Stimulated activated CD4-positive, alpha-beta T cell treated with anti-CD3 and anti-CD28 coated beads, TNF-alpha, amount 100 ng/mL, for 4 hours (primary cell): Measurements from ENCODE around the gene DMRT1.
"Not testable (repeated sequence)": the region's sequence is repeated elsewhere in the genome, so short reads cannot be mapped to it uniquely, and the experiment has no call there.

Source experiments
- DNase-seq, 3 experiments: peaks; one replicate each; pipeline ENCODE4 v3.0.0-alpha.2; 2020; ENCODE audit warnings: low read depth in 3 of 3

The DMRT1 gene

DNA sequence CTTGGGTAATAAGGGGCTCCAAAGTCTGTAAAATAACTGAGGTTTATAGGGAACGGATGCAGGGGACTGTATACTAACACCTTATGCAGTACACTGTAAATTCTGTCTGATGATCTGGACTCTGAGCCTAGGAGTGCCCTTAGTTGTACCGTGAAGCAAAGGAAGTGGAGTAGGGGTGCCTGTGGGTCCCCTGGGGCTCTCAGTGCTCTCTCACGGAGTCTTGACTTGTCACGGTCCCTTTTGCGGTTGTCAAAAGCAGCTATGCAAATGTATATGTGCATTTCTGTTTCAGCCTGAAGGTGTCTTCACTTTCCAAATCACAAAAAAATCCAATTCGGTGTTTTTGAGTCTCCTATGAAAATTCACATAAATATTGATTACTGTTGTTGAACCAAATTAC is 17.8 kb downstream of the DMRT1 start:
- no peak for DNase-seq

DNA sequence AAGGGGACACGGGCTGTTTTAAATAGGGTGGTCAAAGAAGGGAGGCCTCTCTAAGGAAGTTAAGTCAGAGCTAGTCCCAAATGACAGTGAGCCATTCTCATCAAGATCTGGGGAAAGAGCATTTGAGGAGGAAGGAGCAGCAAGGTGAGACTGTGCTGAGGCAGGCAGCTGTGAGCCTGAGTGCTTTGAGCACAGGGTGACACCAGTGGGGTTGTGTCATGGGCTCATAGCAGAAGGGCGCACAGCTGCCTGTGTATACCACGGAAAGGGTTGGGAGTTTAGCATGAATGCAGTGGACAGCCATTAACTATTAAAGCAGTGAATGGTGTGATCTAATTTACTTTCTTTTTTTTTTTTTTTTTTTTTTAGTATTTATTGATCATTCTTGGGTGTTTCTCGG is 19.2 kb downstream of the DMRT1 start:
- DNase-seq: no peak

DNA sequence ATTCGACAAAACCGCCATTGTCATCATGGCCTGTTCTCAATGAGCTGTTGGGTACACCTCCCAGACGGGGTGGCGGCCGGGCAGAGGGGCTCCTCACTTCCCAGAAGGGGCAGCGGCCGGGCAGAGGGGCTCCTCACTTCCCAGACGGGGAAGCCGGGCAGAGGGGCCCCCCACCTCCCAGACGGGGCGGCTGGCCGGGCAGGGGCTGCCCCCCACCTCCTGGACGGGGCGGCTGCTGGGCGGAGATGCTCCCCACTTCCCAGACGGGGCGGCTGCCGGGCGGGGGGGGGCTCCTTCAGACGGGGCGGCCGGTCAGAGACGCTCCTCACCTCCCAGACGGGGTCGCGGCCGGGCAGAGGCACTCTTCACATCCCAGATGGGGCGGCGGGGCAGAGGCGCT is 20.0 kb downstream of the DMRT1 start:
- not testable (repeated sequence) for DNase-seq

DNA sequence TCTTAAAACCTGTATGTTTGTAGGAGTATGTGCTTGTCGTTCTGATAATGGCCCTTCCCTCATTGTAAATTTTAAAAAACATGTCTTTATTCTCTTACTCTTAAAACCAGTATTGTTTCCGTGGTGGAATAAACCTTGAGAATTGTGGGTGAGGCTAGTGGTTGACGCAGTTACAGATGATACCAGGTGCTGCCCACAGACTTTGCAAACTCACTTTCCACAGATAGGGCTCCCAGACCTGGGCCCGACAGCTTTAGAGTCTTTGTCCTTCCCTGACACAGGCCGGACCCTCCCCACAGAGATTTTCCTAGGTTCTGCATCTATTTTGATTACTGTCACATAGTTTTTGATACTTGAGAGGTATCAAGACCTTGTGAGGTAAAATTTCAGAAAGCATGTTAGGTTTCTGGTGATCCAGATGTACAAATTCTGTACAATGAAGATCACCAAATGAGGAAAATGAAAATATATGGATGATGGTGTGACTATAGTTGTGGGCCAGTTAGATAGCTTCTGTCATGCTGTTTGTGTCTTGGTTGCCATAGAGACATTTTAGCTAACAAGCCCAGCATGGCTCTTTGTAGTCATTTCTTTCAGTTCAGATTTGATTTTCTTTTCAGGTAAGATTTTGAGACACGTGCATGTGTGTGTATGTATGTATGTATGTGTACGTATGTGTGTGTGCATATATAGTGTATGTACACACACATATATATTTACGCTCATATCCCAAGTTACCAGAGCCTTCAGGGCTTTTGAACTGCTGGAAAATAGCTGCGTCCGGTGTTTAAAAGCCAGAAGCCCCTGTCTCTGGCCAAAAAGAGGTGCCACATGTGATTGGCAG is 33.8 kb downstream of the DMRT1 start:
- no peak for DNase-seq

DNA sequence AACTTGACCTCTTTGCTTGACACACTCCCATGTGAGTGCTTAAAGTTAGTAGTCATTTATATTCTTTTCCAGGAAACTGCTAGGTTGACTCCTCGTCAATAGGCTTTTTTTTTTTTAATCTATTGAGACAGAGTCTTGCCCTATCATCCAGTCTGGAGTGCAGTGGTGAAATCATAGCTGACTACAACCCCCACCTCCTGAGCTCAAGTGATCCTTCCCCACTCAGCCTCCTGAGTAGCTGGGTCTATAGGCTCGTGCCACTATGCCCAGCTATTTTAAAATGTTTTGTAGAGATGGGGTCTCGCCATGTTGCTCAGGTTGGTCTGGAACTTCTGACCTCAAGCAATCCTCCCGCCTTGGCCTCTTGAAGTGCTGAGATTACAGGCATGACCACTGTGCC is 34.9 kb downstream of the DMRT1 start:
- DNase-seq: no peak

DNA sequence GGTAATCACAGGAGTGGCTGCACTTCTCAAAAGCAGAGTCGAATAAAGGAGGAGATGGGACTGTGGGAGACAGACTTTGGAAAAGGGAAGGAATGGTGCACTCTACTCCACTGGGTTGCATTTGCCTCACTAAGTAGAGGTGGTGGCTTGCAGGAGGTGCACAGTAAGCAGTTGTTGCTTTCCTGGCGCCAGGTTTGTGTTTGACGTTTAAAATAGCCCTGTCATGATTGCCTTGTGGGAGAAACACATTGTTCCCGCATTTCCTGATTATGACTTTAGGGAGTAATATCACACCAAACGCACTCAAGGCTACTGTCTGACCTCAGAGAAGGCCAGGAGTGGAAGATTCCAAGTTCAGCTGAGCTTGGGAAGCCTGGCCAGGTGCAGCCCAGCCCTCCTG is 36.7 kb downstream of the DMRT1 start:
- no peak for DNase-seq

DNA sequence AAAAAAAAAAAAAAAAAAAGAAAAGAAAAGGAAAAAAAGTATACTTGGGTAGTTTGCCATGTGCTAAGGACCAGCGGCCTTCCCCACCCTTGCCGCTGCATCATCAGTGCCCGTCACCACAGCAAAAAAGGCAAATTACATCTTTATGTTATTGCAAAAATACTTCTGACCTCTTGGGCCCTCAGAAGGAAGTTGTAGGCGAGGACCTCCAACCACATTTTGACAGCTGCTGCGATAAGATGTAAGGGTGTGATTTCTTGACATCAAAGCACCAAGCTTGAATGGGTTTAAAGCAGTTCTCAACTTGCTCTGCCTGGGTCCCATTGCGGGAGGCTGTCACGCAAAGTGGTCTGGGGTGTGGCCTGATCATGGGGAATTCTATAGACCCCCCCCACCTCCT is 39.2 kb downstream of the DMRT1 start:
- no peak for DNase-seq

DNA sequence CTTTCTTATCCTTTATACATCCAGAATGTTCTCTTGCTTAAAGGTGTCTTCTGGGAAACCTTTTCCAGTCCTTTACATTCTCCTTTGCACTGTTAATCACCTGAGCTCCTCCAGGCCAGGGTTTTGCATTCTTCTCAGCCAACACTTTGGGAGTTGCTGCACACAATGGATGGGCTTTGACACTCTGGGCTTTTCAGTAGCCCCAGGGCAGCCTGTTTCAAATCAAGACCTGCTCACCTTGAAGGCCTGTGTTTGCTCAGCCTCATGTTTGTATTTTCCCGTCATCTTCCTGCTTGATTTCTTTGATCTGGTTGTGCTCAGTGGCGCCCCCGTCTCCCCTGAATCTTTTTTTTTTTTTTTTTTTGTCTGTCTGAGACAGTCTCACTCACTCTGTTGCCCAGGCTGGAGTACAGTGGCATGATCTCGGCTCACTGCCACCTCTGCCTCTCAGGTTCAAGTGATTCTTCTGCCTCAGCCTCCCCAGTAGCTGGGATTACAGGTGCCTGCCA is 41.0 kb downstream of the DMRT1 start:
- no peak for DNase-seq

DNA sequence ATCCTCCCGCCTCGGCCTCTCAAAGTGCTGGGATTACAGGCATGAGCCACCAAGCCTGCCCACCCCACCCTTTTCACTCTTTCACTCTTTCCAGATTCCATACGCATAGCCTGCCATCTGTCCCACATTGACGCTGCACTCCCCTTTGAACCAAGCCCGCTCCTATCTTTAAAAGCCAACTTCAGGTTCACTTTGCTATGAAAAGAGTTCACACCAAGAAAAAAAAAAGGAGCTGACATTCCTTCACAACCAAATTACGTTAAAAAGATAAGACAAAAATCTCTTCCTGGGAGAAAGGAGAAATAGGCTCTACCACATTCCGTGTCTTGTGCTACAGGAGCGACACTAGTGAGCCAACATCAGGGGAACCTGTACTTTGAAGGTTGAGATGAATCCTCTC is 41.5 kb downstream of the DMRT1 start:
- DNase-seq: no peak

DNA sequence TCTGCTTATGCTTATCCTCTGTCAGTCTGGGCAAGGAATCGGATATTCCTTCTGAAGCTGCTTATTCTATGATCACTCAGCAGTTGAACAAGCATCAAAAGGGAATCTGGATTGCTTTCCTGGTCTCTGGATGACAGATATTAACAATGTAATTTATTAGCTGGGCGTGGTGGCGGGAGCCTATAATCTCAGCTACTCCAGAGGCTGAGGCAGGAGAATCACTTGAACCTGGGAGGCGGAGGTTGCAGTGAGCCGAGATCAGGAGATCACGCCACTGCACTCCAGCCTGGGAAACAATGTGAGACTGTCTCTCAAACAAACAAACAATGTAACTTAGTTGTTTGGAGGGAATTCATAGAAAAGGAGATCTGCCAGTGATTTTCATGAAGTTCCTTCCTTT is 45.4 kb downstream of the DMRT1 start:
- DNase-seq: no peak

DNA sequence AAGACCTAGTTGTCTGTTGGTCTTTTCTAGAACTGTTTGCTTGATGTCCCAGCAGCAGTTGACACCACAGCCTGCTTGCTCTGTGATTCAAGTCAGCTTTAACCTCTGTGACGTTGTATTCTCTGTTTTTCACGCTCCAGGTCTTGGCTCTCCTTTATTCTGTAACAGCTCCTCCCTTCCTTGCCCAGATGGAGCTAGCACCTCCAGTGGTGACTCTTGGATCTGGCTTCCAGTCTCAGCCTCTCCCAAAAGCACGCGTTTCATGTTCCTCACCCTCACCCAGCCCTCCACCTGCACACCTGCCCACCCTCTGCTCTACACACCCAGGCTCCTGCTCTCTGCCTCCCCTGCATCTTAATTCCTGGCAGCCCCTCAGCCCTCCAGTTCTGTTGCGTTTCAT is 50.6 kb downstream of the DMRT1 start:
- no peak for DNase-seq

DNA sequence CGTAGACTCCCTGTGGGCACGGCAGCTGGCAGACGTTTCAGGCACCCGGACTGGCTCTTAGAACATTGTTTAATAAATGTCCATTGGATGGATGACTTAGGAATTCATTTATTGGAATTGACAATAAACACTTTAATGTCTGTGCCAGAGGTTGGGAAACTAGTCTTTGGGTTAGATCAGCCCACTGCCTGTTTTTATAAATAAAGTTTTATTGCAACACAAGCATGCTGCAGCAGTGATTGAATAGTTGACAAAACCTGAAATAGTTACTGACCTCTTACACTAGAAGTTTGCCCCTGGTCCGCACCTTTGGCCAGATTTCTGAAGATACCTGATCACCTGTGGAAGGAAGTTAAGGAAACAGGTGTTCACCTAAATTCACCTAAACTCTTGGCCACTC is 51.6 kb downstream of the DMRT1 start:
- no peak for DNase-seq

DNA sequence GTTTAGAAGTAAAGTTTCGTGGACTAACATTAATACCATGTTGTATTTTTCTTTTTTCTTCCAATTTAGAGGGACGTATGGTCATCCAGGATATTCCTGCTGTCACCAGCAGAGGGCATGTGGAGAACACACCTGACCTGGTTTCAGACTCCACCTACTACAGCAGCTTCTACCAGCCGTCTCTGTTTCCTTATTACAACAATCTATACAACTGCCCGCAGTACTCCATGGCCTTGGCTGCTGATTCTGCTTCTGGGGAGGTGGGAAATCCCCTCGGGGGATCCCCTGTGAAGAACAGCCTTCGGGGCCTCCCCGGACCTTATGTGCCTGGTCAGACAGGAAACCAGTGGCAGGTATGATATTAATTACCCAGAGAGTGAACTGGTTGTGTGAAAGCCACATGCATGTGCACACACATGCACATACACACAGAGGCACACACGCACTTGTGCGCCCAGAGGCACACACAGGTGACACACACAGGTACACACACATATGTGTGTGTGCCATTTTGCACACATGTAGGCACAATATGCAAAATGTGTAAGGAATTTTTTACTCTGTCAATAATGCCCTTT is 52.4 kb downstream of the DMRT1 start:
- peak; percentile 2 to 25 (median 8) for DNase-seq

DNA sequence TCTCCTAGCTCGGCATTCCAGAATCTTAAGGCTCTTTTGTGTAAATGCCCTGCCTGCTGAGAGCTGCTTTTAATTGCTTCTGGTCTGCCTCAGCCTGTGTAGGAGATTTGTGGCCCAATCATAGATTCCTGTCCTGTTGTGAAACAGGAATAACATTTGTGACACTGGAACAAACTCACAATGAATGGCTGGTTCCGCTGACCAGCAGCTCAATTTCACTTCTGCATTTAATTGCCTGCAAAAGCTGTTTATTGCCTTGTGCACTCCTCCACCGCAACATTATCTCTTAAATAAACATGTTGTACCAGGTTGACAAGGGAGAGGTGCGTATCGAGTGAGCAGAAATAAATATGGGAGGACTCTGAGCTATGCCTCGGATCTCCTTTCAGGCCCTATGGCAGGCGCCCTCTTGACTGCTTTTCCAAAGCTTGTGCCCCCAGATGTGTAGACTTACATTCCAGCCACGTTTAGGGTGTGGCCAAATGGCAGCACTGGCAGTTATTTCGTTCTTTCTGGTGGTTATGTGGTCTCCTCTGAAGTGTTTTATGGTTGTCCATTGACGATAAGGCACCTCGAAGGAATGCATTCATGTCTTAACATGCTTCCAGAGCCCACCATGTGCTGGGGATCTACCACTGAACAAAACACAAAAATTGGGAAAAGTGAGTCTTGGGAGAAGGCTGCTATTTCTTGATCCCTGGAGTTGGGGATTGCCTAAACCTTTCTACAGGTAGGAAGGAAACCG is 58.1 kb downstream of the DMRT1 start:
- no peak for DNase-seq

DNA sequence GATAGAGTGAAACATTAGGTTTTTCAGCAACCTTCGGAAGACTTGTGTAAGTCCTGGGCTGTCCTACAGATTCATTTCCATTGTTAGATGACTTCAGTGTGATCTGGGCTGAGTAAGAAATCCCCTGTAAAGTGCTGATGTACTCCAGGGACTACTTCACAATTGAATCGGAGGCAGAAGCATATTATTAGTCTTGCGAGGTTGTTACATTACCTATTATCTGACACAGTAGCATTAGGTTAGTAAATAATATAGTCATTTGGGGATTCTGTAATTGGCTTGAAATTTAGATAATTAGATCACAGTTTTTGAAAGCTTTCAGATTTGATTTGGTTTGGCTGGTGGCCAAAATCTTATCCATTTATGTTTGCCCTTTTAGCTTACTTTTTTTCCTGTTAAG is 62.4 kb downstream of the DMRT1 start:
- no peak for DNase-seq

DNA sequence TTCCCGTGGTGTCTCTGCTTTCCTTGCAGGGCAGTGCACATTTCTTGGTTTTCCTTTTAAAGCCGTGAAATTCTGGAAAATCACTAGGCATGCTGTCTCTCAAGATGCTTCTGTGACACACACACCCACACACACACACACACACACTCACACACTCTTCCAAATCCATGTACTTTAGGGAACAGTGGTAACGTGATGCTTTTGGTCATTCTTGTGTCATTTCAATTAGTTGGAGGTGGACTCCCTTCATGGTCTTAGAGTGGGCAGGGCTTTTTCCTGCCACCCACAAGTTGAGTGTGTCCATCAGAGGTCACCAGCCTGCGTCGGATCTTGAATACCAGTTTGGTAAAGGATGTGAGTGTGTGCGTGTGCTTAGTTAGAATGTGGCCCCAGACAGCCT is 64.4 kb downstream of the DMRT1 start:
- no peak for DNase-seq

DNA sequence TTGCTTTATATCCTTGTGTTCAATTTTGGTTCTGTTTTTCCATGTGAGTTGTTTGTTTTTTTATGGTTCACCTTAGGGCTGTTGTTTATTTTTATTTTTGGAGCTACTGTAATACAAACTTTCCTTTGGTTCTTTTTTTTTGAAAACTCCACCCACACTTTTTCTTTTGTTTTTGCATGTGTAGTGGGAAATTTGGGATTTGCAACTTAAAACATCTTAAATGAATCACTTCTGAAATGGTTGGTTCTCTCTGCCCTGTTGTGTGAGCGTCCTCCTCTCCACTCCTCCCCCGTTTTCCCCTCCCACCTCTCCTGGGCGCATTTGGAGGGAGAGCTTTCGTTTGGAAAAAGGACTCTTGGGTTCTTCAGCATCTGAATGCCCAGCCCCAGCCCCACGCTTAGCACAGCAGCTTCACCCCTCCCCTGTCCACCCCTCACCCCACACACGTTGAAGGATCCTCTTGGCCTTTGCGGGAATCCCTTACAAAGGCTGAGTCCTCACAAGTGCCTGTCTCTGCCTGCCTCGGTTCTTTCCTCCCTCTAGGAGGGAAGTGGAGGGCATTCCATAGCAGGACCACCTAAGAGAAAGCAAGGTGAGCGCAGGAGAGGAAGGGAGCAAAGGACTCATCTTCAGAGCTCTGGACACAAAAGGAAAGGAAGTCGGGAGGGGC is 67.2 kb downstream of the DMRT1 start:
- no peak for DNase-seq

DNA sequence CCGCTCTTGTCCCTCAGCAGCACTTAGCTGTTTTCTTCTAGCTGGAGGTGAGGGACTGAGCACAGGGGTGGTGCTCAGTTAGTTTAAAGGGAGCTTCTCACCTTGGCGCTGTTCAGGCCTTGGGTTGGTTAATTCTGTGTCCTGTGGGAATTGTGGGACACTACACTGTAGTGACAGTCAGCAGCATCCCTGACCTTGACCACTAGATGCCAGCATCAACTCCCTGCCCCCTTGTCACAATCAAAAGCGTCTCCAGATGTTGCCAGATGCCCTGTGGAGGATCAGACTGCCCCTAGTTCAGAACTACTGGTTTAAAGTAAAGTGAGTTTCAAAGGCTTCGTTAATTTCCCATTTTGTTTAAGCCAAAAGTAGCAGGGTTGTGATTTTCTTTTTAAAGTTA is 69.5 kb downstream of the DMRT1 start:
- DNase-seq: no peak

DNA sequence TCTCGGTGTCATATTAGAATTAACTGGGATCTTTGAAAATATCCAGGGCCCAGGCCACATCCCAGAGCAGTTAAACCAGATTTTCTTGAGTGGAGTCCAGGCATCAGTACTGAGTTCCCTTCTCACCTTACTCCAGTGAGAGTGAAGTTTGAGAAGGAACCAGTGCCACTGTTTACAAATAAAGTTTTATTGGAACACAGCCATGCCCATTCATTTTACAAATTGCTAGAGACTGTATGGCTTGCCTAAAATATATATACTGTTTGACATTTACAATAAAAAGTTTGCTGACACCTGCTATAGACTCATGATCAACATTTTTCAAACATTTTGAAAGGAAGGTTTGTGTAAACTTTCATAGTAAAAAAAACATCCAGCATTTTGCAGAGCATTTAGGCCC is 71.3 kb downstream of the DMRT1 start:
- DNase-seq: no peak

DNA sequence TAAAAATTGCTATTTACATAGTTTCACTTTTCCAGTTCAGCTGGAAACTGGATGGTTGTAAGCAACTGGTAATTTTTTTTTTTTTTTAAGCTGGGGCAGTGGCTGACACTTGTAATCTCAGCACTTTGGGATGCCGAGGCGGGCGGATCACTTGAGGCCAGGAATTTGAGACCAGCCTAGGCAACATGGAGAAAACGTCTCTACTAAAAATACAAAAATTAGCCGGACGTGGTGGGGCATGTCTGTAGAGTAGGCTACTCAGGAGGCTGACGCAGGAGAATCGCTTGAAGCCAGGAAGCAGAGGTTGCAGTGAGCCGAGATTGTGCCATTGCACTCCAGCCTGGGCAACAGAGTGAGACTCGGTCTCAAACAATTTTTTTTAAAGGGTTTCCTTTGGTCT is 72.0 kb downstream of the DMRT1 start:
- DNase-seq: not testable (repeated sequence)

DNA sequence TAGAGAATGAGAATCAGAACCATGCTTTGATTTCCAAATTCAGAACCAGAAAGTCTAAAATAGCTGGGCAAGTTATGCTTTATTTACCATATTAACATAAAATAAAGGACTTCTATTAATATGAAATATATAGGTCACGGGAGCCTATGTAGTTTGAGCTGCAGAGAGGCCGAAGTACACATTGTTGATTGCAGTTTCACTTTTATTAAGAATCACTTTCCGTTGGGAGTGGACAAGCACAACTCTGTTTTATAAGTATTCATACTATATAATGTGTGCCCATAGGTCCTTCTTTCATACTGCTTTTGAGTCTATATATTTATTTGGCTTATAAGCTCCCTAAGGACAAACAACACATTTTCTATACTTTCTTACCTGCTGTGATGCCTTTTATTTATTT is 76.2 kb downstream of the DMRT1 start:
- no peak for DNase-seq

DNA sequence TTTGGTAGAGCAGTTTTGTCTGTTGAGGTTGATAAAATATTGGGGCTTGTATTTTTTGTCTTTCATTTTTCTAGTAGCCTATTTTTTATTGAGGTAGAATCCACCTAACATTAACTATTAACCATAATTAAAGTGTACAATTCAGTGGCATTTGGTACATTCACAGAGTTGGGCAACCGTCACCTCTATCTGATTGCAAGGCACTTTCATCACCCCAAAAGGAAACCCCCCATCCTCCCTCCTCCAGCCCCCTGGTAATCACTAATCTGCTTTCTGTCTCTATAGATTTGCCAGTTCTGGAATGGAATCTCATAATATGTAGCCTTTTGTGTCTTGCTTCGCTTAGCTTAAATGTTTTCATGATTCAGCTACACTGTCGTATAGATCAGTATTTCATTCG is 79.4 kb downstream of the DMRT1 start:
- DNase-seq: no peak
